Choroid plexus epithelial cell (primary cell): ENCODE measurements around the gene TSHR.

Experiments used
- DNase-seq: peaks from one replicate; pipeline ENCODE4 v3.0.0-alpha.2; 2010; ENCODE audit warnings: low read depth
- H3K4me3 ChIP-seq: 2 replicates; pipeline ENCODE4 v1.5.1; 2011; ENCODE audit warnings: low read depth, mild to moderate bottlenecking, control low read depth, low read length, moderate library complexity
- TF ChIP-seq, protein P1 (sequence below): conservative IDR thresholded peaks from 2 replicates; pipeline ENCODE4 v1.5.1; 2011; ENCODE audit warnings: low read depth, mild to moderate bottlenecking, control low read depth, inconsistent platforms, low read length, moderate library complexity

TSHR gene

DNA sequence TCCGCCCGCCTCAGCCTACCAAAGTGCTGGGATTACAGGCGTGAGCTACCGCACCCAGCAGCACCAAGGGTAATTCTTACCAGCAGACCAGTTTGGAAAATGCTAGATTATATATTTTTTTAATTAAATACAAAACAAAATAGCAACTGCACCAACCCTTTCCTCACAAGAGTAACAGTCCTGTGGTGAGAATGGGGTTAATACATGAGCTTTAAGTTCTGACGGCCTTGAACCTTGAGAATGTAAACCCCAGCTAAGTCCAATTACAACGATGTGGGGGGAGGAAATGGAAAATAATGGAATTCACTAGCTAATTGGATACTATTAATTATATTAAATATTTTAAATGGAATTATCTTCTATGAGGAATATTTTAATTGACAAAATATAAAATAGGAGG is 183.0 kb downstream of the TSHR start:
- H3K4me3 ChIP-seq: no peak overlapping the region
- TF ChIP-seq, protein P1, sequence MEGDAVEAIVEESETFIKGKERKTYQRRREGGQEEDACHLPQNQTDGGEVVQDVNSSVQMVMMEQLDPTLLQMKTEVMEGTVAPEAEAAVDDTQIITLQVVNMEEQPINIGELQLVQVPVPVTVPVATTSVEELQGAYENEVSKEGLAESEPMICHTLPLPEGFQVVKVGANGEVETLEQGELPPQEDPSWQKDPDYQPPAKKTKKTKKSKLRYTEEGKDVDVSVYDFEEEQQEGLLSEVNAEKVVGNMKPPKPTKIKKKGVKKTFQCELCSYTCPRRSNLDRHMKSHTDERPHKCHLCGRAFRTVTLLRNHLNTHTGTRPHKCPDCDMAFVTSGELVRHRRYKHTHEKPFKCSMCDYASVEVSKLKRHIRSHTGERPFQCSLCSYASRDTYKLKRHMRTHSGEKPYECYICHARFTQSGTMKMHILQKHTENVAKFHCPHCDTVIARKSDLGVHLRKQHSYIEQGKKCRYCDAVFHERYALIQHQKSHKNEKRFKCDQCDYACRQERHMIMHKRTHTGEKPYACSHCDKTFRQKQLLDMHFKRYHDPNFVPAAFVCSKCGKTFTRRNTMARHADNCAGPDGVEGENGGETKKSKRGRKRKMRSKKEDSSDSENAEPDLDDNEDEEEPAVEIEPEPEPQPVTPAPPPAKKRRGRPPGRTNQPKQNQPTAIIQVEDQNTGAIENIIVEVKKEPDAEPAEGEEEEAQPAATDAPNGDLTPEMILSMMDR: no peak

DNA sequence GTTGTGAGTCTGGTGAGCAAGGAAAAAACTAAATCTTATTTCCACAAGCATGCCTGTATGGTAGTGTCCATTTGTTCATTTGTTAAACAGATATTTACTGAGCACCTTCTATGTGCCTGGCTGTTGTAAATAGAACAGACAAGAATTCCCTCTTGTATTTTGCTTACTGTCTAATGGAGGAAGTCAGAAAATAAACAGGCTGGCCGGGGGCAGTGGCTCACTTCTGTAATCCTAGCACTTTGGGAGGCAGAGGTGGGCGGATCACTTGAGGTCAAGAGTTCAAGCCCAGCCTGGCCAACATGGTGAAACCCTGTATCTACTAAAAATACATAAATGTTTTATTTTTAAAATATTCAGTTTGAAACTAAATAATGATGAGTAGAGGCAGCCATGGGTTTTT is 186.0 kb downstream of the TSHR start:
- DNase-seq: no peak
- TF ChIP-seq, protein P1: no peak
- no peak overlapping the region for H3K4me3 ChIP-seq

More for the DNA sequence above, 183.0 kb downstream of the TSHR start:
- no peak for DNase-seq

DNA sequence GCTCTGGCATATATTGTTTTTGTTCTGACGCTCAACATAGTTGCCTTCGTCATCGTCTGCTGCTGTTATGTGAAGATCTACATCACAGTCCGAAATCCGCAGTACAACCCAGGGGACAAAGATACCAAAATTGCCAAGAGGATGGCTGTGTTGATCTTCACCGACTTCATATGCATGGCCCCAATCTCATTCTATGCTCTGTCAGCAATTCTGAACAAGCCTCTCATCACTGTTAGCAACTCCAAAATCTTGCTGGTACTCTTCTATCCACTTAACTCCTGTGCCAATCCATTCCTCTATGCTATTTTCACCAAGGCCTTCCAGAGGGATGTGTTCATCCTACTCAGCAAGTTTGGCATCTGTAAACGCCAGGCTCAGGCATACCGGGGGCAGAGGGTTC is 188.4 kb downstream of the TSHR start:
- DNase-seq: no peak
- H3K4me3 ChIP-seq: no peak overlapping the region
- TF ChIP-seq, protein P1: no peak

DNA sequence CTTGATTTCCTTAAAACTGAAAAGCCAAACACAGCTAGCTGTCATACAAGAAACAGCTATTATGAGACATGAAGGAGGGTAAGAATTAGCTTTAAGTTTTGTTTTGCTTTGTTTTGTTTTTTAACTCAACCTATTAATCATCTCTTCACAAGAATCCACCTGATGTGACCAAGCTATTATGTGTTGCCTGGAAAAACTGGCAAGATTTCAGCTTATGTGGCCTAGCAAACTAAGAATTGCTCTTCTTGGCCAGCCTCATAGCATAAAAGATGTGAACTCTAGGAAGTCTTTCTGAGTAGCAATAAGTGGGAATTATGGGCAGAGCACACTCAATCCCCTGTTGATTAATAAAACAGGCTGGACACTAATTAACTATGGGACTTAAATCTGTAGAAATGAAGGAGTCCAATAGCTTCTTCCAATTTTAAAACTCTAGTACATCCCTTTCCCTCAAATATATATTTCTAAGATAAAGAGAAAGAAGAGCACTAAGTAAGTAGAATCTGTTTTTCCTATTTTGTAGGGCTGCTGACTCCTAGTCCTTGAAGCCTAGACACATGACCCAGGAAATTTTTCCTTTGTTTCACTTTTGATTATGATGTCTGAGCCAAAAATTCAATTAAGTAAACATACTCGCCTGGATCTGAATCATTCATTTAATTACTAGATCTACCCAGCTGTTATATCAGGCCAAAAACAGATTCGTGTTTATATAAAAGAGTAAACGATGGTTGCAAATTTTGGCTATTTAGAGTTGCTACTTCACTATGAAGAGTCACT is 189.6 kb downstream of the TSHR start:
- no peak for DNase-seq
- TF ChIP-seq, protein P1: no peak
- H3K4me3 ChIP-seq: no peak overlapping the region

- TF ChIP-seq, protein P1: no peak
- H3K4me3 ChIP-seq: no peak overlapping the region
- no peak for DNase-seq
Measured at GRCh38 chr14:81147140-81147897, 191.9 kb downstream of the TSHR start.

- no peak for DNase-seq
- TF ChIP-seq, protein P1: no peak
Measured at GRCh38 chr14:81148635-81149034, 193.2 kb downstream of the TSHR start.

More at GRCh38 chr14:81148635-81149034, 193.2 kb downstream of the TSHR start:
- H3K4me3 ChIP-seq: no peak overlapping the region
